Measurements from ENCODE around the gene KLF8. TPM values are rescaled to one million over a fixed set of nuclear protein-coding genes. Genes with fewer than 3 reads are reported as not detected.

Gene KLF8
- total RNA-seq, 4 donors from 2014 or later = 52.9 to 181 (median 57.0) TPM

- H3K9me3 ChIP-seq = no peaks in the 10 kb centered on the region
- no CpG with 5 or more reads among the region's 2 CpGs for WGBS
- DNase-seq (ENCODE audit: low spot score in 2 of 2) = no peak
- no peaks in the 10 kb centered on the region for H3K27me3 ChIP-seq
- TF ChIP-seq POLR2A (IDR thresholded peaks at IDR 0.05) (no peak), POLR2AphosphoS5 (IDR thresholded peaks at IDR 0.05) (no peak), EP300 (IDR thresholded peaks at IDR 0.05) (no peak)
- TF ChIP-seq, protein P1, sequence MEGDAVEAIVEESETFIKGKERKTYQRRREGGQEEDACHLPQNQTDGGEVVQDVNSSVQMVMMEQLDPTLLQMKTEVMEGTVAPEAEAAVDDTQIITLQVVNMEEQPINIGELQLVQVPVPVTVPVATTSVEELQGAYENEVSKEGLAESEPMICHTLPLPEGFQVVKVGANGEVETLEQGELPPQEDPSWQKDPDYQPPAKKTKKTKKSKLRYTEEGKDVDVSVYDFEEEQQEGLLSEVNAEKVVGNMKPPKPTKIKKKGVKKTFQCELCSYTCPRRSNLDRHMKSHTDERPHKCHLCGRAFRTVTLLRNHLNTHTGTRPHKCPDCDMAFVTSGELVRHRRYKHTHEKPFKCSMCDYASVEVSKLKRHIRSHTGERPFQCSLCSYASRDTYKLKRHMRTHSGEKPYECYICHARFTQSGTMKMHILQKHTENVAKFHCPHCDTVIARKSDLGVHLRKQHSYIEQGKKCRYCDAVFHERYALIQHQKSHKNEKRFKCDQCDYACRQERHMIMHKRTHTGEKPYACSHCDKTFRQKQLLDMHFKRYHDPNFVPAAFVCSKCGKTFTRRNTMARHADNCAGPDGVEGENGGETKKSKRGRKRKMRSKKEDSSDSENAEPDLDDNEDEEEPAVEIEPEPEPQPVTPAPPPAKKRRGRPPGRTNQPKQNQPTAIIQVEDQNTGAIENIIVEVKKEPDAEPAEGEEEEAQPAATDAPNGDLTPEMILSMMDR (IDR thresholded peaks at IDR 0.05) = no peak
- H3K36me3 ChIP-seq = no peaks in the 10 kb centered on the region
- no peaks in the 10 kb centered on the region for H3K4me1 ChIP-seq
- H3K27ac ChIP-seq = no peak overlapping the region
- H3K4me3 ChIP-seq = no peak overlapping the region
Measured at GRCh38 chrX:56318076-56318475, 85.9 kb downstream of the KLF8 start.

GRCh38 chrX:56319165-56319564 lies 87.0 kb downstream of the KLF8 start:
- Histone ChIP-seq H3K9me3 (no peaks in the 10 kb centered on the region), H3K27me3 (no peaks in the 10 kb centered on the region), H3K4me1 (no peaks in the 10 kb centered on the region), H3K27ac (no peak overlapping the region), H3K4me3 (no peak overlapping the region), H3K36me3 (no peaks in the 10 kb centered on the region)
- TF ChIP-seq, protein P1 (IDR thresholded peaks at IDR 0.05) = no peak
- TF ChIP-seq EP300 (IDR thresholded peaks at IDR 0.05) = no peak
- TF ChIP-seq POLR2A (IDR thresholded peaks at IDR 0.05) = no peak
- TF ChIP-seq POLR2AphosphoS5 (IDR thresholded peaks at IDR 0.05) = no peak
- no peak for DNase-seq (ENCODE audit: low spot score in 2 of 2)
